Stimulated activated naive CD4-positive, alpha-beta T cell treated with Interleukin-2 at 50 U/mL for 16 hours (primary cell): ENCODE measurements around the gene MYO7B.

Source experiments
- DNase-seq: peaks from one replicate; lab custom pipeline; 2025; lab: John Stamatoyannopoulos, UW

MYO7B gene

DNA sequence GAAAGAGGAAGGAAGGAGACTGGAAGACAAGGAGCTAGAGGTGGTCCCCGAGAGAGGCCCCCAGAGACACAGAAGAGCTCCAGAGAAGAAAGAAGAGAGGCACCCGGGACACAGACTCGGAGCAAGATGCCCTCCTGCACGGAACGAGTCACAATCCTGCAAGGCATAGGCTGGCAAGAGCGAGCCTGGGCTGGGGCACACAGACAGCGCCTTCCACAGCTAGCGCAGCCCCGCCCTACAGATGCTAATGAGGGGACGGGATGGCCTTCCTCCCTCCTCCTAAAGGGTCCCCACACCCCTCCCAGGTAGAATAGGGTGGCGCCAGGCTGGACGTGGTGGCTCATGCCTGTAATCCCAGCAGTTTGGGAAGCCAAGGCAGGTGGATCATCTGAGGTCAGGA is 90.7 kb downstream of the MYO7B start:
- no peak for DNase-seq

DNA sequence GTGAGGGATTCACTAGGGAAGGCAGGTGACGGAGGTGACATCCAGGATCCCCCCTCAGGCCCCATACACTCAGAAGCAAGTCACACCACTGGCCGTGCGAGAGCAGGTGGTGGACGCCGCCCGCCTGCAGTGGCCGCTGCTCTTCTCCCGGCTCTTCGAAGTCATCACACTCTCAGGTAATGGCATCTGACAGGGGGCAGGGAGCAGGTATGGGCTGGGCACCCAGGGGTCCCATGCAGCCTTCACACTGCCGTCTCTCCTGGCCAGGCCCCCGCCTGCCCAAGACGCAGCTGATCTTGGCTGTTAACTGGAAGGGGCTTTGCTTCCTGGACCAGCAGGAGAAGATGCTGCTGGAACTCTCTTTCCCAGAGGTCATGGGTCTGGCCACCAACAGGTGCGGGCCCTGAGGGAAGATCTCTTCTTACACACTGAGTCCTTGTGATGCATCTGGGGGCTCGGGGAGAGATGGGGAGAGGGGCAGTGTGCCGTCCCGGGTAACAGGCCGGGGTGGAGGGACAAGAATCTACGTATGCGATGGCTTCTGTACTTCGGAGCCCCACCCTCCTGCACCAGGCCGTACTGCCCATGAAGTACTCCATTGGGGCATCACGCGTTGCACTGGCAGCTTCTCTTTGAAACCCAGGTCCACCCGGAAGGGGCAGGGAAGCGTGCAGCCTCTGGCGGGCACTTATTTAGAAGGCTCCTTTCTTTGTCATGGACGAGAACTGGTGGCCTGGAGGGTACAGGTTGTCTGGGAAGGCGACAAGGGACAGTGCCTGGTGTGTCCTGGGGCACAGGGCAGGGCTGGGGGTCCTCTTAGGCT is 91.6 kb downstream of the MYO7B start:
- no peak for DNase-seq

DNA sequence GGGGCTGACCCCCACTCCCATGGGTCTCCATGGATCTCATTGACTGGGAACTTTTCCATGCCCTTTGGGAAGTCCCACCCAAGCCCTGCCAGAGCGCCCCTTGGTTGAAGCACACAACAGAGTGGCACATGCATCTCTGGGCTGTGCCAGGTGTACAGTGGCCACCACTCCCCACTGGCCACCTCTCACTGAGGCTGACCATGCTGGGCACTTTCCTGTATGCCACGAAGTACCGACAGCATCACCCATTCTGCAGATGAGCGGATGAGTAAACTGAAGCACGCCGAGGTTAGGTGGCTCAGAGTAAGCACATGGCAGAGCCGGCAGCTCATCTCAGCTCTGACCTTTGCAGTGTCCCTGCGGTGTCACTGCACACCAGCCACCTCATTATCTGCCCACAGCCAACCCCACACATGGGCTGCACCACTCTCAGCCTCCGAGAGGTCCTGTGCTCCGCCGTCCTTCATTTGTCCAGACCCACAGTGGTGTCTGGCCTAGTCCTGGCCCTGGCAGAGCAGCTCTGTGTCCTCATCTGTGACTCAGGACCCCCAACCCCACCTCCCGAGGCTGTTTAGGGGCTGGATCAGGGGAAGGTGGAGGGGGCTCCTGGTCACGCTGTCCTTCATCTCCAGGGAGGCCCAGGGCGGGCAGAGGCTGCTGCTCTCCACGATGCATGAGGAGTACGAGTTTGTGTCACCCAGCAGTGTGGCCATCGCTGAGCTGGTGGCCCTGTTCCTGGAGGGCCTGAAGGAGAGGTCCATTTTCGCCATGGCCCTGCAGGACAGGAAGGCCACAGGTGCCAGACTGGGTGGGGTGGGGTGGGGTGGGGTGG is 92.5 kb downstream of the MYO7B start:
- no peak for DNase-seq

DNA sequence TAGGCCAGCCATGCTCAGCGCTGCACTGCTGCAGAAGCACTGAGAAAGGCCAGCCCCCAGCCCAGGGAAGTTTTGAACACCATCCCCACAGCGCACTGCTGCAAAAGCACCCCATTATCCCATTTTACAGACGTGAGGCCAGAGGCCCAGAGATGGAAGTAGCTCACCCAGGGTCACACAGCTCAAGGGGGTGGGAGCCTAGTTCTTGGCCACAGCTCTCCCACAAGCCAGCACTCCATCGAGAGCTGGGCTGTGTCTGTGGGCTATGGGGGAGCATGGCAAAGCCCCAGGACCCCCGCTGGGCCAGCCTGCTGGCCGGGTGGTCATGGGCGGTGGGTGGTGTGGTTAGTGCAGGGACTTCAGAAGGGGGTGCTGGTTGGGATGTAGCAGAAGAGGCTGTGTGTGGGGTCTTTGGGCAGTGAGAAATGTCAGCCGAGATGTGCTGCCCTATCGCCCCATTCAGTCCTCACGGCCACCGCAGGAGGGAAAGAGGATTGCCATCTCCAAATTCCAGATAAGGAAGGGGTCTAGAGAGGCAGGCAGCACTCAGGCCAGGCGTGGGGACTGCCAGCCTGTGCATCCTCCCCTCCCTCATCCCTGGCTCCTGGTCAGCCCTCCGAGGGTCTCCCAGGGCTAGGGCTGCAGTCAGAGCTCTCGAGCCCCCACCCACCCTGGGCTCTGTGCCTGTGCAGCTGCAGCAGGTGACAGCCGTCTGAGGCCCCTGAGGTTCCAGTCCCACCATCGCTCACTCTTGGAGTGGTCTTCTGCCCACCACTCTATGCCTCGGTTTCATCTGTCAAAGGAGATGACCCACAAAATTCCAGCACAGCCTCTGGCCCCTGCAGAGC is 93.5 kb downstream of the MYO7B start:
- no peak for DNase-seq

DNA sequence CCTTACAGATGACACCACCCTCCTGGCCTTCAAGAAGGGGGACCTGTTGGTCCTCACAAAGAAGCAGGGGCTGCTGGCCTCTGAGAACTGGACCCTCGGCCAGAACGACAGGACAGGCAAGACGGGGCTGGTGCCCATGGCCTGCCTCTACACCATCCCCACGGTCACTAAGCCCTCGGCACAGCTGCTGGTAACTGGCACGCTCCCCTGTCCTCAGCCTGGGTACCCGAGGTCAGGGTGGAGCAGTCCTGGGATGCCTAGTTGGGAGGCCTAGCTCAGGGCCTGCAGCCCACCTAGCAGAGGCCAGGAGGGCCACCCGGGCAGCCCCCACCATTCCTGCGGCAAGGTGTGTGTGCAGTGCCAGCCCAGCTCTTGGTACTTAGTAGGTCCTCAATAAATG is 94.2 kb downstream of the MYO7B start:
- DNase-seq: no peak

DNA sequence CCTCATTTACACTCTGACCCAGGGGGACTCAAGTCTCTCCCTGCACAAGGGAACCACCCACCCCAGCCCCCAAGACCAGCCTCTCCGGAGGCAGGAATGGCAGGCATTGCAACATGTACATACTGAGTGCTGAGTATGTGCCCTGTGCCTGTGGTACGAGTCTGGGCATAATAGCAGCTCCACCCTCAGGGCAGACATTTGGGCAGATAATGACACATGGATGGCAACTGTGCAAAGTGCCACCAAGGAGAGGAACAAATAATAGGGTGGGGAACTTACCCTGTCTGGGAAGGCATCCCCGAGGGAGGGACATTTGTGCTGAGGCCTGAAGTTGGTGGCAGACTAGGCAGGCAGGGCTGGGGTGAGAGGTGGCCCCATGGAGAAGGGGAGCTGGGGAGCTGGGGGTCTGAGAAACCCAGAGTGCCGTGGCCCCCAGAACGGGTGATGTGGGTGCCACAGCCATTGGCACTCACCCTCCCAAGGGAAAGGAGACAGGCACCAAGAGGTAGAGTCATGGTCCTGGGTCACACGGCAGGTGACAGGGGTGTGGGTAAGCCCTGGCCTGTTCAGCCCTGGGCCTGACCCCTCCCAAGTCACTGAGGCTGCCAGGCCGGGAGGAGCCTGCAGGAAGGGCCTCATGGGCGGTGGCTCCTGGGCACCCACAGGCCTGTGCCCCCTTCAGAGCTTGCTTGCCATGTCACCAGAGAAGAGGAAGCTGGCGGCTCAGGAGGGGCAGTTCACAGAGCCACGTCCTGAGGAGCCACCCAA is 94.8 kb downstream of the MYO7B start:
- no peak for DNase-seq

DNA sequence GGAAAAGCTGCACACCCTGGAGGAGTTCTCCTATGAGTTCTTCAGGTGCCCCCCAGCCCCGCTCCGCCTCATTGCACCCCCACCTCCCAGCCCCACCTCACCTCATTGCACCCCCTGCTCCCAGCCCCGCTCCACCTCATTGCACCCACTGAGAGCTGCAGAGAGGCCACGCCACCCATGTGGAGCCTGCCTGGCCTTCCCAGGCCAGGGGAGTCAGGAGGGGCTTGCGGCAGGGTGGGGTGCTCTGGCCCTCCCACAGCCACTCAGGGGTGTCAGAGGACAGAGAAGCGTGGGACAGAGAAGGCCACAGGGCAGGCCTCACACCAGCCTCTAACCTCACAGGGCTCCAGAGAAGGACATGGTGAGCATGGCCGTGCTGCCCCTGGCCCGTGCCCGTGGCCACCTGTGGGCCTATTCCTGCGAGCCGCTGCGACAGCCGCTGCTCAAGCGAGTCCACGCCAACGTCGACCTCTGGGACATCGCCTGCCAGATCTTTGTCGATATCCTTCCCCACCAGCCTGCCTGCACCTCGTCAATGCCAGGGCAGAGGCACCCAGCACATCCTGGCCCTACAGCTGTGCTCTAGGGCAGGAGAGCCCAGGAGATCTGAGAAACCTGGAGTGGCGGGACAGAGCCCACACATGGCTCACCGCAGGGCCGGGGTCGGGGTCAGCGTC is 95.5 kb downstream of the MYO7B start:
- DNase-seq: no peak

DNA sequence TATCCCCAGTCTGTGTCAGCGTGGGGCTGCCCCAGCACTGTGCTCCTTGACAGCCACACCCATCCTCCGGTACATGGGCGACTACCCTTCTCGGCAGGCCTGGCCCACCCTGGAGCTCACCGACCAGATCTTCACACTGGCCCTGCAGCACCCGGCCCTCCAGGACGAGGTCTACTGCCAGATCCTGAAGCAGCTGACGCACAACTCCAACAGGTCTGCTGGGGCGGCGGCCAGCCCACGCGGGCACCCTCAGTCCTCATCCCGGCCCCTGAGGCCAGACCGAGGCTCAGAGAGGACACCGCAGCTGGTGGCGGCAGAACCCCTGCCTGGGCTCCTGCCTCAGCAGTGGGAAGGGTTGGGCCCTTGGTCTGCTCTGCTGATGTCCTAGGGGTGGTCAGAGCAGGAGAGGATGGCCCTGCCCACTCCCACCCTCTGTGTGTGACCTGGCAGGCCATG is 96.1 kb downstream of the MYO7B start:
- no peak for DNase-seq

DNA sequence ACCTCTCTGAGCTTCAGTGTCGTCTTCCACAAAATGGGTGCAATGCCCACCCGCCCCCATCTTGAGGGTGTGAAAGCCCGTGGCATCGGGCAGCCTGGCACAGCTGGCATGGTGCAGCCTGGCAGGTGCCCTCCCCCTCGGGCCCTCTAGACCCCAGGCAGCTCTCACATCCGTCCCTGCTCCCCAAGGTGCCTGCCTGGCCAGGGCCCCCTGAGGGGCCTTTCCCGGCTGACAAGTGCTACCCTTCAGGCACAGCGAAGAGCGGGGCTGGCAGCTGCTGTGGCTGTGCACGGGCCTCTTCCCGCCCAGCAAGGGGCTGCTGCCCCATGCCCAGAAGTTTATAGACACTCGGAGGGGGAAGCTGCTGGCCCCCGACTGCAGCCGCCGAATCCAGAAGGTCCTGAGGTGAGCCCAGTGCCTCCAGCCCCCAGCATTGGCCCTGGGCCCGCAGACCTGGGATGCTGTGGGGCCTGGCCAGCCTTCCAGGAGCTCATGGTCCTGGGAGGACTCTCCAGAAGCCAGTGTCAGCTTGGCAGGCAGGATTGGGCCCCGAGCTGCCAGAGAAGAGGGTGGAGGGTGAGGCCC is 96.6 kb downstream of the MYO7B start:
- DNase-seq: no peak

DNA sequence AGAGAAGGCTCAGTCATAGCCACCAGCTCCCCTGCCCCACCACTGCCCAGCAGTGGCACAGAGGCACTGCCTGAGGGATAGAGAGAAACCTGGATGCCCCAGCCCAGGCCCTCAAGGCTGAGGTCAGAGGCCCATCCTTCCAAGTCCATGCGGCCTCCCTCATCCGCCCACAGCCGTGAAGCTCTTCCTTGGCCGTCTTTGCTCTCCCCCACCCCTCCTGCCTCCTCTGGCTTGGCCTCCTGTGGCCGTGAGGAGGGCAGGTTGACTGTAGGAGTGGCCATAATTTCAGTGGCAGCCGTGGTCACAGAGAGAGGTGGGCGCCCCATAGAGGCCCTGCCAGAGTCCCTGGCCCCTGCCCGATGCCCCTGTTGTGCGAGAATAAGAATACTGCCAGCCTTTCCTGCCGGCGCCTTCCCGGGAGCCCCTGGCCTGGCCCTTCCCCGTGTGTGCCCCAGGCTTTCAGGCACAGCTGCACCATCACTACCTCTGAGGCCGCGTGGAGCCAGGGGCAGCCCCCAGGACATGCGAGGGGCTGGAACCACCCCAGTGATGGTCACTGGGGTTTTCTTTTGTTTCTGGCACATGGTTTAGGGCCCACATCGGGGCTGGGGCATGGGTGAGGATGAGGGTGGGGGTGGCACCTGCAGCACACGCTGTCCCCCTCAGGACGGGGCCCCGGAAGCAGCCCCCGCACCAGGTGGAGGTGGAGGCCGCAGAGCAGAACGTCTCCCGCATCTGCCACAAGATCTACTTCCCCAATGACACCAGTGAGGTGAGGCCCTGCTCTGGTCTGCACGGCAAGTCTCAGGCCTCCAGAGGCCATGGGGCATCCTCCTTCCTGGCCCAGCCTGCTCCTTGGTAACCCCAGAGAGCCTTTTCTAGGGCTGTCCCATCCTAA is 97.4 kb downstream of the MYO7B start:
- DNase-seq: no peak

DNA sequence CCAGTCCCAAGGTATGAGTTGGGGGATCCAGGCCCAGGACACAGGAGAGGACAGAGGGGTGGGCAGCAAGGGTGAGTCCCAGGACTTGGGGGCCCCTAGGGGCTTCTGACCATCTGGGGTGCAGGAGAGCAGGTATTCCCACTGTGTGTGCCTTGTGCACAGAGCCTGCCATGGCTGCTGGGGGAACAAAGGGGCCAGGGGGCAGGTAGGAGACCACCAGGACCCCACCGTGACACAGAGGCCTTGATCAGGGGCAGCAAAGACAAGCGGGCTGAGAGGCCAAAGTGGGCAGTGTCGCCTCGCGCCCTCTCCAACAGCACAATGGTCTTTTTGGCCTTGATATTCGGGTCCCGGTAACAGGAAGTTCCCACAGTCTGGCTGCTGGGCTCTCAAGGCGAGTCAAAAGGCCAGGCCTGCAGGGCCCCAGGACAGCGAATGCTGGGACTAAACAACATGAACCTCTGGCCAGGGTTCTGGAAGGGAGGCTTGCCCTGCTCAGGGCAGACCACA is 98.1 kb downstream of the MYO7B start:
- DNase-seq: no peak

DNA sequence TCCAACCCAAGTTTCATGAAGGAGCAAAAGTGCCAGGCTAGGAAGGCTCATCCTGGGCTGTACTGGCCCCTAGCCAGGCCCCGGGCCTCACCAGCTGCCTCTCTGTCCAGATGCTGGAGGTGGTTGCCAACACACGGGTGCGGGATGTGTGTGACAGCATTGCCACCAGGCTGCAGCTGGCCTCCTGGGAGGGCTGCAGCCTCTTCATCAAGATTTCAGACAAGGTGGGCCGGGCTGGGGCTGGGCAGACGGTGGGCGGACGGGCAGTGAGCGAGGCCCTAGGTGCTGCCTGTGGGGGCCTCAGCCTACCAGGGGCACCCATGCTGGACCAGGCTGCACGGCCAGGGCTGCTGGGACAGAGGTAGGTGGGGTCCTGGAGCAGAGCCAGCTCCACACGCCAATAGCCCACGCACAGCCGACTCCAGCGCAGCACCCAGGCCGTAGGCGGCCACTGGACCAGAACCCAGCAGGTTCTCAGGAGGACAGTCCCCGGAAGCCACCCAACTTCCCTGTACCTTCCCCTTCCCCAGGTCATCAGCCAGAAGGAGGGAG is 98.7 kb downstream of the MYO7B start:
- DNase-seq: no peak

DNA sequence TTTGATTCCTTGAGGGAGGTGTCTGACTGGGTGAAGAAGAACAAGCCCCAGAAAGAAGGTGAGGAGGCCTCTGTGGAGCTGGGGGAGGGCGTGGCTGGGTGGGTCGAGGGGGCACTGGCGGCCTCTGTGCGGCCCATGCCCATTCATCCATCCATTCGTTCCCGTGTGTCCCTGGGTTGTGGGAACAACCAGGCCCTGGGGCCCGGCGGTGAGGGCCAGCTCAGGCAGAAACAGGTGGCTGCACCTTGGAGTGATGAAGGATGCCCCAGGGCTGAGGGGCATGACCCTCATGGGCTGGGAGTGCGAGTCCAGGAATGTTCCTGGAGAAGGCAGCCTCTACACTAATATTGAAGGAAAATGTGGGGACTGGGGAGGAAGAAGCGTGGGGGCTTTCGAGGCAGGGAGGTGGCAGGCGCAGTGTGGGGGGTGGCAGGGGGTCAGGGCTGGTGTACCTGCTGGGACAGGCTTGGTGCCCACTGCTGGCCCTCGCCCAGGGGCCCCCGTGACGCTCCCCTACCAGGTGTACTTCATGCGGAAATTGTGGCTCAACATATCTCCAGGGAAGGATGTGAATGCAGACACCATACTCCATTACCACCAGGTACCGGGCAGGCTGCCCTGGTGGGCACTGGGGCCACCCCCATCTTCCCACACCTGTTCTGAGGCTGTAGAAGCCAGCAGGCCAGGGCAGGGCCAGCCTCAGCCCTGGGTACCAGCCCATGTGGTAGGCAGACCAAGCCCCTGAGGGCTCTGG is 99.3 kb downstream of the MYO7B start:
- no peak for DNase-seq

DNA sequence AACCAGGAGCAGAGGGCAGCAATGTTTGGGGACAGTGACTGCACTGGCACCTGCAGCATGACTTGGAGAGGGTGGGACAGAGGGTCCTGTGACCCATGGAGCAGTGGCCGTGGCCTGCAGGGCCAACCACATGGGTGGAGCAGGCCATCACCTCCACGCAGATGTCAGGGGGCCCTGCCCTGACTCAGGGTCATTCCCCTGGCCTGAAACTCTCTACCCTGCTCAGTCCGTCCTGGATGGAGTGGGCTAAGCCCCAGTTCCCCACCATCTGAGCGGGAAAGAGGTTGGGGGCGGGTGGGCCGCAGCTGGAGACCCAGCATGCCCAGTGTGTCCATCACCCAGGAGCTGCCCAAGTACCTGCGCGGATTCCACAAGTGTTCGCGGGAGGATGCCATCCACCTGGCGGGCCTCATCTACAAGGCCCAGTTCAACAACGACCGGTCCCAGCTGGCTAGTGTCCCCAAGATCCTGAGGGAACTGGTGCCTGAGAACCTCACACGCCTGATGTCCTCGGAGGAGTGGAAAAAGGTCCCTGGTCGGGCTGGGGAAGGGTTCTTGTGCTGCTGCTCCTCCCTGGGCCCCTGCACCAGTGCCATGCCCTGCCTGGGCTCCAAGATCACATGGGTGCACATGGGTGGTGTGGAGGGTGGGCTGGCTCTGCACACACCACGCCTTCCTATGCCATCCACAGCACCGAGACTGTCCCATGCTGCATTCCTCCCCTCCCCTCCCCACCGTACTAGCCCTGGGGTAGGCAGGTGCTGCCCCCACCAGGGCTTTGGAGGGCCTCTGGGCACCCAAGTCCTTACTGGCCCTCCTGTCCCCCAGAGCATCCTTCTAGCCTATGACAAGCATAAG is 100.1 kb downstream of the MYO7B start:
- no peak for DNase-seq

DNA sequence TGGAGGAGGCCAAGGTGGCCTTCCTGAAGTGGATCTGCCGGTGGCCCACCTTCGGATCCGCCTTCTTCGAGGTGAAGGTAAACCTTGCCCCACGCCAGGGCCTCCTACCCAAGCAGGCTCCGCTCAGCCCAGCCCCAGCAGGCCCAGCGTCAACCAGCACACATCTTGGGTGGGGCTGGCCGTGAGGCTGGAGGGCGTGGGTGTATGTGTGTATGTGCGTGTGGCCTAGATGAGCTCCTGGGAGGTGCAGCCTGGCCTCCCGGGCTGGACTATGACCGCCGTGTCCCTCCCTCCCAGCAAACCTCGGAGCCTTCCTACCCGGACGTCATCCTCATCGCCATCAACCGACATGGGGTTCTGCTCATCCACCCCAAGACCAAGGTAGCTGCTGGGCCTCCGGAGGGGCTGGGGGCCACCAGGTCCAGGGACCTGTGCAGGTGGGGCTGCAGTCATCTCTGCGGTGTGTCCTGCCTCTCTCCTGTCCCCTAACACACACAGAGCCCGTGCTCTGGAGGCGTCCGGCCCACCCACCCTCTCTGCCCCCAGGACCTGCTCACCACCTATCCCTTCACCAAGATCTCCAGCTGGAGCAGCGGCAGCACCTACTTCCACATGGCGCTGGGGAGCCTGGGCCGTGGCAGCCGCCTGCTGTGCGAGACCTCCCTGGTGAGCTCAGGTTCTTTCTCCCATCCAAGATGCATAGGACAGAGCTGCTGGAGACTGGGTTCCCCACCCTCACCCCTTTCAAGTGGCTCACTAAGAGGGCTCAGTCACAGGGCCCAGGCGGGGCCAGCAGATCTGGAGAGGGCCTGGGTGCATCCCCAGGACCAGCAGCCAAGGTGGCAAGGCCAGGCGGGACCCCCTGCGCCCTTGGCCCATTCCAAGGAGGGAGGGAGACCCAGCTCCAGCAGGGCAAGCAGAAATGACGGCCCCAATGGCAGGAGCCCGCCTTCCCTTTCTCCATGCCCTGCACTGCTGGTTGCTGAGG is 101.1 kb downstream of the MYO7B start:
- DNase-seq: no peak

DNA sequence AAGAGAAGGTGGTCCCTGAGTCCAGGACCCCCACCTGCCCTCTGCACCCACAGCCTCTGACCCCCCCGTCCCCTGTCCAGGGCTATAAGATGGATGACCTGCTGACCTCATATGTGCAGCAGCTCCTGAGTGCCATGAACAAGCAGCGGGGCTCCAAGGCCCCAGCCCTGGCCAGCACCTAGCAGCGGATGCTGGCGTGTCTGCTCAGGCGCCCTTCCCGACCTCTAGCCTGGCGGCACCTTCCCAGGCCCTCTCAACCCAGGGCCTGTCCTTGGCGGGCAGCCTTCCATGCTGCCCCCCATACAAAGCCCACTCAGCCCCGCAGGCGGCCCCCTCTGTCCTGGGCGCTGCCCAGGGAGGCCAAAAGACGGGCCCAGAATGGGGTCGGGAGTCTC is 101.8 kb downstream of the MYO7B start:
- no peak for DNase-seq
